ENCODE measurements around the gene PTBP2. TPM values are rescaled to one million over a fixed set of nuclear protein-coding genes. Genes with fewer than 3 reads are reported as not detected.
A peak's percentile ranks its signal among the peaks of the same experiment; 100 is the strongest.

PTBP2 gene, protein sequence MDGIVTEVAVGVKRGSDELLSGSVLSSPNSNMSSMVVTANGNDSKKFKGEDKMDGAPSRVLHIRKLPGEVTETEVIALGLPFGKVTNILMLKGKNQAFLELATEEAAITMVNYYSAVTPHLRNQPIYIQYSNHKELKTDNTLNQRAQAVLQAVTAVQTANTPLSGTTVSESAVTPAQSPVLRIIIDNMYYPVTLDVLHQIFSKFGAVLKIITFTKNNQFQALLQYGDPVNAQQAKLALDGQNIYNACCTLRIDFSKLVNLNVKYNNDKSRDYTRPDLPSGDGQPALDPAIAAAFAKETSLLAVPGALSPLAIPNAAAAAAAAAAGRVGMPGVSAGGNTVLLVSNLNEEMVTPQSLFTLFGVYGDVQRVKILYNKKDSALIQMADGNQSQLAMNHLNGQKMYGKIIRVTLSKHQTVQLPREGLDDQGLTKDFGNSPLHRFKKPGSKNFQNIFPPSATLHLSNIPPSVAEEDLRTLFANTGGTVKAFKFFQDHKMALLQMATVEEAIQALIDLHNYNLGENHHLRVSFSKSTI
- total RNA-seq, result 10 to 100 TPM; 47.7 to 52.0 TPM
- 56.8 TPM for polyA plus RNA-seq (2013, experiment 1 of 2)
- 46.0 TPM for polyA plus RNA-seq (2013, experiment 2 of 2)
- long read RNA-seq, experiment 1, full-length matches to known transcripts, result 2 of 12 reads
- long read RNA-seq, experiment 1, partial matches to known transcripts, result 3 of 12 reads
- long read RNA-seq, experiment 1, other reads (novel, unspliced or antisense), result 7 of 12 reads
- long read RNA-seq, experiment 2, full-length matches to known transcripts, result 26 of 45 reads
- long read RNA-seq, experiment 2, partial matches to known transcripts, result 8 of 45 reads
- long read RNA-seq, experiment 2, other reads (novel, unspliced or antisense), result 11 of 45 reads
- long read RNA-seq, experiment 3, full-length matches to known transcripts, result 151 of 197 reads
- long read RNA-seq, experiment 3, partial matches to known transcripts, result 8 of 197 reads
- long read RNA-seq, experiment 3, other reads (novel, unspliced or antisense), result 38 of 197 reads
- long read RNA-seq, experiment 4, full-length matches to known transcripts, result 6 of 9 reads
- long read RNA-seq, experiment 4, partial matches to known transcripts, result 1 of 9 reads
- long read RNA-seq, experiment 4, other reads (novel, unspliced or antisense), result 2 of 9 reads

DNA sequence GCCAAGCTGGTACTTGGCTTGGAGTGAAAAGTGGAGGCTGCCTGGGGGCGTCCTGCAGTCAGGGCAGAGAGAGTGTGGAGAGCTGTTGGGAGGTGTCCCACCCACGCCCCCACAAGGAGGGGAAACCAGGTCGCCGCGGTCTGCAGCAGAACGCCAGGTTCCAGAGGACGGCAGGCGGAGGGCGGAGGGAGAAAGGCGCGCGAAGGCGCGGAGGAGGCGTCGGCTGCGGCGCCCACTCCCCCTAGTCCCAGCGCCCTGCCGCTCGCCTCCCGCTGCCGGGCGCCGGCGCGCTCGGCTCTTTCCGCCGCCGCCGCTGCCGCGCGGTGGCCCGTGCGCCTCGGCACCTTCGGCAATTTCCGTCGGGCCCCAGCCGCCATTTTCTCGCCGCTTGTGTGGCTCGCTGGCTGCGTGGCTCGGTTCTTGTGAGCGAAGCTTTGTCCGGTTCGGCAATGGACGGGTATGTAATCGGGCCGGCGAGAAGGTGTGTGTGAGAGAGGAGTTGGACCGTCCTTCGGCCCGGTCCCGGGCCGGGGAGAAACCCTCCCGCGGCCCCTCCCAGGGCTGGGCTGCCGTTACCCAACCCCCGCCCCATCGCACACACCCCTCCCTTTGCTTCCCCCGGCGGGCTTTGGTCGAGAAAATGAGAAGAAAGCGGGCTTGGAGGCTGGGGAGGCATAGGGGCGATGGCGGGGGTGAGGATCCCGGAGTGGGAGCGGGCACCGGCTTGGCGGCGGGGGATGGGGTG lies at the start of gene PTBP2:
PTBP2 (plus strand) TSS at position 369 of the 745 bp plus-strand sequence; CDS start at position 450, 81 bp downstream.
- Histone ChIP-seq H3K4me3 (ENCODE audit: low read length) (peak within 1 kb of the TSS; percentile 92), H3K27ac (ENCODE audit: low read depth, low read length) (peak within 1 kb of the TSS; percentile 92), H3K27me3 (ENCODE audit: control insufficient read depth, insufficient read depth, low read length, poor library complexity, severe bottlenecking) (no peaks in the 10 kb centered on the region), H3K9ac (ENCODE audit: extremely low read depth, low read length, poor library complexity, severe bottlenecking) (peak within 1 kb of the TSS; percentile 96), H3K4me1 (ENCODE audit: control insufficient read depth, insufficient read depth, low read length) (no peaks in the 10 kb centered on the region), H3K36me3 (ENCODE audit: control insufficient read depth, insufficient read depth, low read length) (peaks cover 30% of the 10 kb centered on the region), H3K9me3 (ENCODE audit: control insufficient read depth, low read length) (peaks cover 11% of the 10 kb centered on the region)
- no peaks in the 10 kb centered on the region for H3K27me3 Mint-ChIP-seq (ENCODE audit: insufficient read depth)
- H3K9me3 Mint-ChIP-seq, result peaks cover 4% of the 10 kb centered on the region
- peak within 1 kb of the TSS; percentile 90 for H3K4me3 Mint-ChIP-seq
- TF ChIP-seq, protein P1, sequence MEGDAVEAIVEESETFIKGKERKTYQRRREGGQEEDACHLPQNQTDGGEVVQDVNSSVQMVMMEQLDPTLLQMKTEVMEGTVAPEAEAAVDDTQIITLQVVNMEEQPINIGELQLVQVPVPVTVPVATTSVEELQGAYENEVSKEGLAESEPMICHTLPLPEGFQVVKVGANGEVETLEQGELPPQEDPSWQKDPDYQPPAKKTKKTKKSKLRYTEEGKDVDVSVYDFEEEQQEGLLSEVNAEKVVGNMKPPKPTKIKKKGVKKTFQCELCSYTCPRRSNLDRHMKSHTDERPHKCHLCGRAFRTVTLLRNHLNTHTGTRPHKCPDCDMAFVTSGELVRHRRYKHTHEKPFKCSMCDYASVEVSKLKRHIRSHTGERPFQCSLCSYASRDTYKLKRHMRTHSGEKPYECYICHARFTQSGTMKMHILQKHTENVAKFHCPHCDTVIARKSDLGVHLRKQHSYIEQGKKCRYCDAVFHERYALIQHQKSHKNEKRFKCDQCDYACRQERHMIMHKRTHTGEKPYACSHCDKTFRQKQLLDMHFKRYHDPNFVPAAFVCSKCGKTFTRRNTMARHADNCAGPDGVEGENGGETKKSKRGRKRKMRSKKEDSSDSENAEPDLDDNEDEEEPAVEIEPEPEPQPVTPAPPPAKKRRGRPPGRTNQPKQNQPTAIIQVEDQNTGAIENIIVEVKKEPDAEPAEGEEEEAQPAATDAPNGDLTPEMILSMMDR (conservative IDR thresholded peaks at IDR 0.05), result no peak
- peak within 1 kb of the TSS; percentile 97 for H3K27ac Mint-ChIP-seq
- DNase-seq, result peak; percentile 93
- peaks cover 30% of the 10 kb centered on the region for H3K36me3 Mint-ChIP-seq (ENCODE audit: low read depth)
- WGBS, 2 experiments (ENCODE audit: insufficient coverage in 1 of 2, insufficient read length in 1 of 2), result 0% methylated on average over 1 to 72 of the region's 75 CpGs
- H3K4me1 Mint-ChIP-seq, result peaks cover 16% of the 10 kb centered on the region

DNA sequence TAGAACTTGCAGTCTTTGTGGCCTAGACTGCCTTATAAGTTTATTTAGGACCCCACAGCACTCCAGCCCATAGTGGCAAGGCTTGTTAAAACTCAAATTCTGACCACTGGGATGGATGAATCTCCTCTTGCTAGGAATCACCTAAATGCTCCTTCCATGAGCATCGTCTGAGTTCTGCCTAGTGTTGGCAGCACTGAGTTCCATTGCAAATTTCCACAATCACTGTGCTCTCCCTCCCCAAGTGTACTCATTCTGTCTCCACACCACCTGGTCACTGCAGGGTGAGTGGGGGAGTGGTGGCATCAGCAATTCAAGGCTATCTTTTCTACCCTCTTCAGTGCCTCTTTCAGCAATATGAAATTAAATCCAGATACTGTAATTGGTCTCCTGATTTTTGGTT lies 46.7 kb upstream of the PTBP2 start:
- H3K4me3 ChIP-seq (ENCODE audit: low read length), result no peak overlapping the region
- no peaks in the 10 kb centered on the region for H3K27me3 ChIP-seq (ENCODE audit: control insufficient read depth, insufficient read depth, low read length, poor library complexity, severe bottlenecking)
- H3K4me1 ChIP-seq (ENCODE audit: control insufficient read depth, insufficient read depth, low read length), result no peaks in the 10 kb centered on the region
- WGBS, 2 experiments (ENCODE audit: insufficient coverage in 1 of 2, insufficient read length in 1 of 2), result 67% methylated on average over 1 of the region's 1 CpG; no CpG with 5 or more reads in 1 of the 2 experiments
- H3K27me3 Mint-ChIP-seq (ENCODE audit: insufficient read depth), result no peaks in the 10 kb centered on the region
- H3K4me3 Mint-ChIP-seq, result no peak overlapping the region
- H3K36me3 Mint-ChIP-seq (ENCODE audit: low read depth), result no peaks in the 10 kb centered on the region
- H3K9ac ChIP-seq (ENCODE audit: extremely low read depth, low read length, poor library complexity, severe bottlenecking), result no peak overlapping the region
- peak; percentile 48 for DNase-seq
- H3K27ac Mint-ChIP-seq, result no peak overlapping the region
- H3K36me3 ChIP-seq (ENCODE audit: control insufficient read depth, insufficient read depth, low read length), result no peaks in the 10 kb centered on the region
- TF ChIP-seq, protein P1 (conservative IDR thresholded peaks at IDR 0.05), result peak; percentile 49
- H3K4me1 Mint-ChIP-seq, result no peaks in the 10 kb centered on the region
- H3K27ac ChIP-seq (ENCODE audit: low read depth, low read length), result no peak overlapping the region
- H3K9me3 Mint-ChIP-seq, result peaks cover 20% of the 10 kb centered on the region
- peaks cover 13% of the 10 kb centered on the region for H3K9me3 ChIP-seq (ENCODE audit: control insufficient read depth, low read length)

Measured in endodermal cell (in vitro differentiated cells).